Measurements from ENCODE around the gene NLGN4Y.
"Not testable (repeated sequence)": the region's sequence is repeated elsewhere in the genome, so short reads cannot be mapped to it uniquely, and the experiment has no call there.

NLGN4Y gene

GRCh38 chrY:14860448-14860847 is 336.1 kb downstream of the NLGN4Y start:
- DNase-seq: no peak

DNA sequence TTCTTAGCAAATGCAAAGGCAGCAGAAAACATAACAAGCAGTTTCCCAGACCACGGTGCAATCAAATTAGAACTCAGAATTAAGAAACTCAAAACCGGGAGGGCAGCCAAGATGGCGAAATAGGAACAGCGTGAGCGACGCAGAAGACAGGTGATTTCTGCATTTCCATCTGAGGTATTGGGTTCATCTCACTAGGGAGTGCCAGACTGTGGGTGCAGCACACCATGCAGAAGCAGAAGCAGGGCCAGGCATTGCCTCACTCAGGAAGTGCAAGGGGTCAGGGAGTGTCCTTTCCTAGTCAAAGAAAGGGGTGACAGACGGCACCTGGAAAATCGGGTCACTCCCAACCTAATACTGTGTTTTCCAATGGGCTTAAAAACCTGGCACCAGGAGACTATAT is 336.7 kb downstream of the NLGN4Y start:
- DNase-seq: not testable (repeated sequence)

DNA sequence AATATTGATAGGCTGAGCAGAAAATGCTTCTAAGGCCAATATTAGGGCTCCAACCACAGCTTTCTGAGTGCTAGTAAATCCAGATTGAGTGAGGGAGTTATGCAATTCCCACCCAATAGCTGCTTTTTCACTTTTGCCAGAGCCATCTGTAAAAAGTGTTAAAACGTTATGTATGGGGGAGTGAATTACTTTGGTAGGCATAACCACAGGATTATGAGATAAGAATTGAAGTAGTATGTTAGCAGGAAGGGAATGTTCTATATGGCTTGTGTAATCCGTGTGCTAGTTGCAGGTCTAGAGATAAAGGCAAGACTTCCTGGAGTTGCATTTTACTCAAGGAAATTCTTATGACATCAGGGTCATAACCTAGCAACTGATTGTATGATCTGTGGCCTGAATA is 347.6 kb downstream of the NLGN4Y start:
- DNase-seq: no peak
